Body of pancreas (tissue), 4 donors: Measurements from ENCODE around the gene C15orf39. TPM values are rescaled to one million over a fixed set of nuclear protein-coding genes. Genes with fewer than 3 reads are reported as not detected.
A peak's percentile ranks its signal among the peaks of the same experiment; 100 is the strongest.

Experiments used
- ATAC-seq: fragments of 150-250 bp; one replicate; pipeline ENCODE4 v1.9.1; 2016
- DNase-seq, 4 donors: peaks; one replicate each; pipeline ENCODE4 v3.0.0-alpha.2; 2019
- H3K27ac ChIP-seq, 4 donors: fragments of 200-600 bp; sonication (generic); 1 replicate in 3 of 4; 2 replicates in 1 of 4; pipeline versions ENCODE4 v1.5.1 to v1.6.1; 2016 to 2019; ENCODE audit warnings: mild to moderate bottlenecking in 1 of 4, mixed read lengths in 1 of 4, moderate library complexity in 1 of 4
- H3K27me3 ChIP-seq, 2 donors: fragments of 200-600 bp; sonication (generic); one replicate each; pipeline ENCODE4 v1.6.0; 2016; ENCODE audit warnings: mild to moderate bottlenecking in 1 of 2
- H3K36me3 ChIP-seq, 2 donors: fragments of 200-600 bp; sonication (generic); replicated peaks in 1 of 2; 2 replicates each; pipeline ENCODE4 v1.5.1; 2016; ENCODE audit warnings: low read depth in 2 of 2; ENCODE audit not compliant: insufficient read depth in 1 of 2
- H3K4me1 ChIP-seq: fragments of 200-600 bp; sonication (generic); one replicate; pipeline ENCODE4 v1.6.0; 2016
- H3K4me3 ChIP-seq, 2 donors: fragments of 200-600 bp; sonication (generic); 1 replicate in 1 of 2; 2 replicates in 1 of 2; pipeline ENCODE4 v1.5.1; 2016 to 2019
- H3K9me3 ChIP-seq, 3 donors: fragments of 200-600 bp; sonication (generic); 1 replicate in 2 of 3; 2 replicates in 1 of 3; pipeline ENCODE4 v1.5.1; 2016
- CTCF ChIP-seq, 7 experiments: fragments of 450-650 bp in 4 of 7; fragments of 200-600 bp in 3 of 7; sonication (generic) in 3 of 7; IDR thresholded peaks; one replicate each; pipeline ENCODE4 v1.5.1; 2016 to 2019; ENCODE audit warnings: antibody characterized with exemption in 7 of 7
- POLR2A ChIP-seq, 3 donors: fragments of 450-650 bp; IDR thresholded peaks; one replicate each; pipeline ENCODE4 v1.6.1; 2016; ENCODE audit warnings: antibody characterized with exemption in 3 of 3, mild to moderate bottlenecking in 2 of 3
- WGBS, 2 donors: methylation state at CpG; one replicate each; pipeline ENCODE4 v1.1.5; 2017; 5-methylcytosine and 5-hydroxymethylcytosine counted together
- intact Hi-C: fragments of 100-400 bp; cut with DNase I; formaldehyde crosslinking; loops from one replicate; pipeline ENCODE4 v1.15.1; 2023
- total RNA-seq, 2 donors: library from RNA; depleted of rRNA; stranded (reverse); fragments of >200 nt; gene quantifications; one replicate each; pipeline ENCODE4 v1.1.0, GENCODE V29; 2016

C15orf39 gene
- total RNA-seq, 2 donors from 2014 or later, result 12.5 to 30.3 TPM

GRCh38 chr15:75205064-75205395 is 3.3 kb downstream of the C15orf39 start:
- Histone ChIP-seq H3K9me3 (no peaks in the 10 kb centered on the region), H3K27me3 (no peaks in the 10 kb centered on the region), H3K4me1 (peaks cover 49% of the 10 kb centered on the region), H3K27ac (peak overlapping the region in 2 of 4 donors; percentile 94 to 95), H3K36me3 (peaks cover 0 to 7% of the 10 kb centered on the region in 2 donors), H3K4me3 (no peak overlapping the region)
- intact Hi-C loops, result loop anchor here (5.0 kb wide), 1 partner anchor 173 kb away; no protein-coding TSS in a partner anchor
- ATAC-seq (no peak), DNase-seq (no peak)
- no peak for TF ChIP-seq CTCF (IDR thresholded peaks at IDR 0.05)
- TF ChIP-seq POLR2A (IDR thresholded peaks at IDR 0.05), result no peak
- WGBS, 2 donors, result 28 to 35% methylated on average over 3 of the region's 3 CpGs

- peaks cover 44% of the 10 kb centered on the region for H3K4me1 ChIP-seq
- WGBS, 2 donors, result 91 to 92% methylated on average over 8 to 11 of the region's 11 CpGs
- no peaks in the 10 kb centered on the region for H3K9me3 ChIP-seq
- H3K27me3 ChIP-seq, result no peaks in the 10 kb centered on the region
- intact Hi-C loops, result loop anchor here (5.0 kb wide), 1 partner anchor 174 kb away; no protein-coding TSS in a partner anchor
- ATAC-seq (no peak), DNase-seq (no peak)
- H3K36me3 ChIP-seq, result peaks cover 0 to 10% of the 10 kb centered on the region in 2 donors
- no peak for TF ChIP-seq POLR2A (IDR thresholded peaks at IDR 0.05)
- TF ChIP-seq CTCF (IDR thresholded peaks at IDR 0.05), result no peak
- no peak overlapping the region for H3K27ac ChIP-seq
- H3K4me3 ChIP-seq, result no peak overlapping the region
Measured at GRCh38 chr15:75206006-75206405, 4.3 kb downstream of the C15orf39 start.

GRCh38 chr15:75206803-75207617 is 5.3 kb downstream of the C15orf39 start:
- H3K27me3 ChIP-seq, result no peaks in the 10 kb centered on the region
- TF ChIP-seq CTCF (IDR thresholded peaks at IDR 0.05) (no peak), POLR2A (IDR thresholded peaks at IDR 0.05) (no peak)
- DNase-seq, result no peak
- H3K9me3 ChIP-seq, result no peaks in the 10 kb centered on the region
- H3K4me1 ChIP-seq, result peaks cover 40% of the 10 kb centered on the region
- no peak overlapping the region for H3K27ac ChIP-seq
- H3K36me3 ChIP-seq, result peaks cover 9 to 20% of the 10 kb centered on the region in 2 donors
- intact Hi-C loops, result loop anchor here (5.0 kb wide), 1 partner anchor 175 kb away; no protein-coding TSS in a partner anchor
- no peak overlapping the region for H3K4me3 ChIP-seq
- 59 to 63% methylated on average over 9 to 17 of the region's 19 CpGs for WGBS, 2 donors
- no peak for ATAC-seq

GRCh38 chr15:75207618-75208500 is 6.2 kb downstream of the C15orf39 start:
- Histone ChIP-seq H3K4me3 (no peak overlapping the region), H3K27ac (no peak overlapping the region), H3K27me3 (no peaks in the 10 kb centered on the region), H3K9me3 (no peaks in the 10 kb centered on the region), H3K4me1 (peaks cover 40% of the 10 kb centered on the region), H3K36me3 (peaks cover 12 to 24% of the 10 kb centered on the region in 2 donors)
- 92 to 95% methylated on average over 16 to 20 of the region's 20 CpGs for WGBS, 2 donors
- ATAC-seq, result no peak
- TF ChIP-seq POLR2A (IDR thresholded peaks at IDR 0.05), result no peak
- no peak for TF ChIP-seq CTCF (IDR thresholded peaks at IDR 0.05)
- intact Hi-C loops, result loop anchor here (5.0 kb wide), 1 partner anchor 176 kb away; no protein-coding TSS in a partner anchor
- DNase-seq, result no peak
